Measurements from ENCODE around the gene GARIN5B. TPM values are rescaled to one million over a fixed set of nuclear protein-coding genes. Genes with fewer than 3 reads are reported as not detected.

GARIN5B gene
- total RNA-seq, 1 donor from 2014 or later: not detected

GRCh38 chr19:55358943-55359908, 3.8 kb downstream of the GARIN5B start:
- Histone ChIP-seq H3K27me3 (ENCODE audit: control insufficient read depth in 3 of 3, insufficient read depth in 3 of 3, low read length in 3 of 3) (peaks cover 17 to 21% (median 18%) of the 10 kb centered on the region in 3 donors), H3K4me1 (ENCODE audit: control insufficient read depth in 3 of 3, insufficient read depth in 3 of 3, low read length in 3 of 3) (no peaks in the 10 kb centered on the region), H3K27ac (ENCODE audit: low read depth, low read length) (no peak overlapping the region), H3K9ac (ENCODE audit: low read depth in 1 of 3, low read length in 3 of 3) (no peak overlapping the region), H3K4me3 (ENCODE audit: low read length in 3 of 3) (no peak overlapping the region), H3K9me3 (ENCODE audit: control insufficient read depth in 3 of 3, low read length in 3 of 3) (no peaks in the 10 kb centered on the region), H3K36me3 (ENCODE audit: control insufficient read depth in 3 of 3, insufficient read depth in 3 of 3, low read length in 3 of 3) (no peaks in the 10 kb centered on the region)

DNA sequence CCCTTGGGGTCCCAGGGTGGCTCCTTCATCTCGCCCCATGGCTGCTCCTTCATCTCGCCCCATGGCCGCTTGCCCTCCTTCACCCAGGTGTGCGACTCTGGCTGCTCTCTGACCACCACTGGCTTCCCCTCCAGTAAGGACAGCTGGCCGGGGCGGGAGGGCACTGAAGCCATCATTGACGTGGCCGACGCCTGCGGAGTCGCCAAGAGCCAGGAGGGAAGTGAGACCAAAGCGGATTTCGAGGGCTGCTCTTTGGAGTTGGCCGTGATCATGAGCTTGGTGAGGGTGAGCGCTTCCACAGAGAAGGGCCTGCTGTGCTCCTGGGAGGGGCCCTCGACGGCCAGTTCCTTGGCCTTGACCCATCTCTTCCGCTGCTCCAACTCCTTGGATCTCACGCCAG, 4.6 kb downstream of the GARIN5B start:
- Histone ChIP-seq H3K4me3 (ENCODE audit: low read length in 3 of 3) (no peak overlapping the region), H3K36me3 (ENCODE audit: control insufficient read depth in 3 of 3, insufficient read depth in 3 of 3, low read length in 3 of 3) (no peaks in the 10 kb centered on the region), H3K27ac (ENCODE audit: low read depth, low read length) (no peak overlapping the region), H3K27me3 (ENCODE audit: control insufficient read depth in 3 of 3, insufficient read depth in 3 of 3, low read length in 3 of 3) (peaks cover 22 to 24% (median 24%) of the 10 kb centered on the region in 3 donors), H3K9ac (ENCODE audit: low read depth in 1 of 3, low read length in 3 of 3) (no peak overlapping the region), H3K4me1 (ENCODE audit: control insufficient read depth in 3 of 3, insufficient read depth in 3 of 3, low read length in 3 of 3) (peaks cover 3 to 5% (median 4%) of the 10 kb centered on the region in 3 donors), H3K9me3 (ENCODE audit: control insufficient read depth in 3 of 3, low read length in 3 of 3) (no peaks in the 10 kb centered on the region)

DNA sequence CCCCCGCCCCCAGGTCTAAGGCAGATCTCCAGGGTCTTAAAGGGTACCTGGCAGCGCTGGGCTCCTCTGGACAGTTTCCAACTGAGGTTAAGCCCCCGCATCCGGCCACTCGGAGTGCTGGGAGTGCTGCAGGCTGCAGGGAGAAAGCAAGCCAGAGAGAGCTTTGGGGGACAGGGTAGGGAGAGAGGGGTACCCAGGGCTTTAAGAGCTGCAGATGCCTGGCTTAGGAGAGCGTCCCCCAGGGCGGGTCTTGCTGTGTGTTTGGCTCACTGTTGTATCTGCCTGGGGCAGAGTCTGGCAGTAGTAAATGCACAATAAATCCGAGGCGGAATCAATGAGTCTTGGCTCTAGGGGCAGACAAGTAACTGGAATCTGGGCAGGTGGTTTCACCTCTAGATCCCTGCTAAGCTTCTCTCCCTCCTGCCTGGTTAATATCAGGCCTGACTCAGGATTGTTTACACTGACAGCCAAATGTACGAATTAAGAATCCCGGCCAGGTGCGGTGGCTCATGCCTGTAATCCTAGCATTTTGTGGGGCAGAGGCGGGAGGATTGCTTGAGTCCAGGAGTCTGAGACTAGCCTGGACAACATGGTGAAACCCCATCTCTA, 7.7 kb downstream of the GARIN5B start:
- Histone ChIP-seq H3K9me3 (ENCODE audit: control insufficient read depth in 3 of 3, low read length in 3 of 3) (no peaks in the 10 kb centered on the region), H3K27me3 (ENCODE audit: control insufficient read depth in 3 of 3, insufficient read depth in 3 of 3, low read length in 3 of 3) (peaks cover 52 to 54% (median 53%) of the 10 kb centered on the region in 3 donors), H3K36me3 (ENCODE audit: control insufficient read depth in 3 of 3, insufficient read depth in 3 of 3, low read length in 3 of 3) (no peaks in the 10 kb centered on the region), H3K4me1 (ENCODE audit: control insufficient read depth in 3 of 3, insufficient read depth in 3 of 3, low read length in 3 of 3) (peaks cover 8 to 10% (median 10%) of the 10 kb centered on the region in 3 donors), H3K9ac (ENCODE audit: low read depth in 1 of 3, low read length in 3 of 3) (no peak overlapping the region), H3K4me3 (ENCODE audit: low read length in 3 of 3) (no peak overlapping the region), H3K27ac (ENCODE audit: low read depth, low read length) (no peak overlapping the region)

DNA sequence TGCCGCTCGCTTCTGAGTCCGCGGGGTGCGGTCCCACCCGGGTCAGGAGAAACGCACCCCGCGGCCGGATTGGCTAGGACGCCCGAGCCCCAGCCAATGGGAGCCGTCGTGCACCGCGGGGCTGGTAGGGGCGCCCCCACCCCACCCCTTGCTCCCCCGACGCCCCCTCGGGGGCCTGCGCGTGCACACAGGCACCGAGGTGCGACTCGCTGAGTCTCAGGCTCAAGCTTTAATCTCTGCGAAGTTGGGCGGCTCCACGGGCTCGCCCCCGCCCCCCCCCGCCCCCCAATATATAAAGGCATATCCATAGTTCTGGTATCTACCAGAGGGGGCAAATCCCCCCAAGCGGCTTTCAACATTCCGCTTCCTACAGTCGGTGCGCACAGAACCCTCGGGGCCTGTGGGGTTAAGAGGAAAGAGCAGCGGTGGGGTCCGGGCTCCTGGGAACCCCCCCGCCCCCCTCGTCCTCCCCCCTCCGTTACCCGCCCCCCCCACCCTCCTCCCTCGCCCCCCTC, 8.3 kb downstream of the GARIN5B start, which contains the start of gene COX6B2:
Gene COX6B2 (minus strand): TSS at position 22 of the 515 bp plus-strand sequence. CDS start 198 bp downstream, outside the sequence.
- Histone ChIP-seq H3K9me3 (ENCODE audit: control insufficient read depth in 3 of 3, low read length in 3 of 3) (no peaks in the 10 kb centered on the region), H3K9ac (ENCODE audit: low read depth in 1 of 3, low read length in 3 of 3) (no peak within 1 kb of the TSS), H3K27me3 (ENCODE audit: control insufficient read depth in 3 of 3, insufficient read depth in 3 of 3, low read length in 3 of 3) (peaks cover 52 to 56% (median 55%) of the 10 kb centered on the region in 3 donors)

GRCh38 chr19:55353803-55354697, 9.0 kb downstream of the GARIN5B start:
- Histone ChIP-seq H3K9me3 (ENCODE audit: control insufficient read depth in 3 of 3, low read length in 3 of 3) (no peaks in the 10 kb centered on the region), H3K27me3 (ENCODE audit: control insufficient read depth in 3 of 3, insufficient read depth in 3 of 3, low read length in 3 of 3) (peaks cover 52 to 56% (median 55%) of the 10 kb centered on the region in 3 donors), H3K9ac (ENCODE audit: low read depth in 1 of 3, low read length in 3 of 3) (no peak overlapping the region), H3K4me1 (ENCODE audit: control insufficient read depth in 3 of 3, insufficient read depth in 3 of 3, low read length in 3 of 3) (peaks cover 8 to 10% (median 10%) of the 10 kb centered on the region in 3 donors), H3K4me3 (ENCODE audit: low read length in 3 of 3) (peak overlapping the region; percentile 30 to 60 (median 45)), H3K36me3 (ENCODE audit: control insufficient read depth in 3 of 3, insufficient read depth in 3 of 3, low read length in 3 of 3) (no peaks in the 10 kb centered on the region), H3K27ac (ENCODE audit: low read depth, low read length) (no peak overlapping the region)

More for the DNA sequence above, 8.3 kb downstream of the GARIN5B start, which contains the start of gene COX6B2:
- Histone ChIP-seq H3K4me3 (ENCODE audit: low read length in 3 of 3) (peak within 1 kb of the TSS; percentile 30 to 60 (median 45)), H3K27ac (ENCODE audit: low read depth, low read length) (no peak within 1 kb of the TSS), H3K36me3 (ENCODE audit: control insufficient read depth in 3 of 3, insufficient read depth in 3 of 3, low read length in 3 of 3) (no peaks in the 10 kb centered on the region), H3K4me1 (ENCODE audit: control insufficient read depth in 3 of 3, insufficient read depth in 3 of 3, low read length in 3 of 3) (peaks cover 8 to 10% (median 10%) of the 10 kb centered on the region in 3 donors)

DNA sequence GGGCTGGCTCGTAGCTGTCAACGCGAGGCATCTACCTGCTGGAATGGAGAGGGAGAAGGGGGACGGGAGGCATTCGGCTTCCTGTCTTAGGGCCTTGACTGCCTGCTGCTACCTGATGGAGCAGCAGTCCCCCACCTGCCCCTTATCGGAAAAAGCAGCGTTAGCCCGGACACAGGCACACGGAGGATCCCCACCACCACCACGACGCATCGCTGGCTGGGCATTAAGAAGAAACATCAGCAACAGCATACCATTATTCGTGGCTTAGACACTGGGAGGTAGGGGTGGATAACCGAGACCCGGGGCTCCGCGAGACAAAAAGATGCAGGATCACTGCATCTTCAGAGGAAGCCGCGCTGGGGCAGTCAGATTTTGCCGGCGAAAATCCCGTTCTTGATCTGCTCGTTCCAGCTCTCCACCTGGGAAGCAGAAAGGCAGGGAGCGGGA, 9.7 kb downstream of the GARIN5B start:
- Histone ChIP-seq H3K9ac (ENCODE audit: low read depth in 1 of 3, low read length in 3 of 3) (no peak overlapping the region), H3K4me1 (ENCODE audit: control insufficient read depth in 3 of 3, insufficient read depth in 3 of 3, low read length in 3 of 3) (peaks cover 8 to 10% (median 10%) of the 10 kb centered on the region in 3 donors), H3K9me3 (ENCODE audit: control insufficient read depth in 3 of 3, low read length in 3 of 3) (no peaks in the 10 kb centered on the region), H3K36me3 (ENCODE audit: control insufficient read depth in 3 of 3, insufficient read depth in 3 of 3, low read length in 3 of 3) (no peaks in the 10 kb centered on the region), H3K27ac (ENCODE audit: low read depth, low read length) (no peak overlapping the region), H3K27me3 (ENCODE audit: control insufficient read depth in 3 of 3, insufficient read depth in 3 of 3, low read length in 3 of 3) (peaks cover 52 to 55% (median 53%) of the 10 kb centered on the region in 3 donors), H3K4me3 (ENCODE audit: low read length in 3 of 3) (peak overlapping the region; percentile 30 to 60 (median 45))

DNA sequence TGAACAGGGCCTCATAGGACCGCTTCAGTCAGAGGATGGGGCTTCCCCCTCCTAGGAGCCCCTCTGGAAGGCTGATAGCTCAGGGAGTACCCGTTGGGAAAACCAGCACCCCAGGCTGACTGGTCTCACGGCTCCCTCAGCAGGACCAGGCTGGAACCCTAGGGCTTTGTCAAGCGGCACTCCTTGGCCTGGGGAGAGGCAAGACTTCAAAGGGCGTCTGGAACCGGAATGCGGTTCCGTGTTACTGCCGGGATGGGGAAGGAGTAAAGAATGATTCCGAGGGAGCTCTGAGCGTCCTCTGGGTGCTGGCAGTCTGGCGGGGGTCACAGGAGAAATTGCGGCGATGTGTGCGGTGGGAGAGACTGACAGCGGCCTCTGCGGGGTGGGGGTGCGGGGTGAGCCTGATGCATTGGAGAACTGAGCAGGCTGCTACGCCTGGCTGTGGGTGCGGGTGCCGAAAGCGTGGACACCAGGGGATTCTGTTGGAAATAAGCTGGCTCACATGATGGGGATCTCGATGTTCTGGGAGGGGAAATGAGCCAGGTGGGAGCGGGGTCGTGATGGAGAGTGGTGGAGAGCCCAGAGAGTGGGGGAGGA, 10.4 kb downstream of the GARIN5B start:
- H3K27ac ChIP-seq (ENCODE audit: low read depth, low read length): no peak overlapping the region
- H3K9ac ChIP-seq (ENCODE audit: low read depth in 1 of 3, low read length in 3 of 3): no peak overlapping the region
- H3K4me3 ChIP-seq (ENCODE audit: low read length in 3 of 3): no peak overlapping the region
- peaks cover 51 to 53% (median 52%) of the 10 kb centered on the region in 3 donors for H3K27me3 ChIP-seq (ENCODE audit: control insufficient read depth in 3 of 3, insufficient read depth in 3 of 3, low read length in 3 of 3)
- H3K36me3 ChIP-seq (ENCODE audit: control insufficient read depth in 3 of 3, insufficient read depth in 3 of 3, low read length in 3 of 3): peaks cover 0 to 2% (median 0%) of the 10 kb centered on the region in 3 donors
- no peaks in the 10 kb centered on the region for H3K9me3 ChIP-seq (ENCODE audit: control insufficient read depth in 3 of 3, low read length in 3 of 3)
- peaks cover 8 to 10% (median 10%) of the 10 kb centered on the region in 3 donors for H3K4me1 ChIP-seq (ENCODE audit: control insufficient read depth in 3 of 3, insufficient read depth in 3 of 3, low read length in 3 of 3)

DNA sequence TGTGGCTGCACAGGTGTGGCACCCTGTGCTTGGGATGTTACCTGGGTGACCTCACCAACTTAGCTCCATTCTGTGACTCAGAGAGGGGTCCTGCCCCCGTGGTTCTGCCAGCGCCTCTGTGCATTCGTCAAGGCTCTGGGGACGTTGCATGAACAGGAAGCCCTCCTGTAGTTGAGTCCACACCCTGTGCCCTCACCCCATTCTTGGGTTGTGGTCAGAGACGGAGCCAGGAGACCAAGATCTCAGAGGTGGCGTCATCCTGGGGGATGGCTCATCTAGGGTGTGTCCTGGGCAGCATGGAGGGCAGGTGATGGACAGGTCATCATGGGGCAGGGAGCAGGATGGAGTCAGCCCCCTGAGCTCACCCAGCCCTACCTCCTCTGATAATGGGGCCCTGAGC, 11.0 kb downstream of the GARIN5B start:
- H3K27ac ChIP-seq (ENCODE audit: low read depth, low read length): no peak overlapping the region
- H3K9ac ChIP-seq (ENCODE audit: low read depth in 1 of 3, low read length in 3 of 3): no peak overlapping the region
- H3K4me3 ChIP-seq (ENCODE audit: low read length in 3 of 3): no peak overlapping the region
- peaks cover 0 to 5% (median 0%) of the 10 kb centered on the region in 3 donors for H3K36me3 ChIP-seq (ENCODE audit: control insufficient read depth in 3 of 3, insufficient read depth in 3 of 3, low read length in 3 of 3)
- peaks cover 46 to 48% (median 47%) of the 10 kb centered on the region in 3 donors for H3K27me3 ChIP-seq (ENCODE audit: control insufficient read depth in 3 of 3, insufficient read depth in 3 of 3, low read length in 3 of 3)
- no peaks in the 10 kb centered on the region for H3K9me3 ChIP-seq (ENCODE audit: control insufficient read depth in 3 of 3, low read length in 3 of 3)
- peaks cover 8 to 10% (median 10%) of the 10 kb centered on the region in 3 donors for H3K4me1 ChIP-seq (ENCODE audit: control insufficient read depth in 3 of 3, insufficient read depth in 3 of 3, low read length in 3 of 3)
